ENCODE data around the gene SULT4A1.

- TF ChIP-seq JUND (IDR thresholded peaks at IDR 0.05), result no peak
- TF ChIP-seq CTCF (IDR thresholded peaks at IDR 0.05; ENCODE audit: low read depth, low read length, missing input control), result no peak
- TF ChIP-seq ZBTB33 (IDR thresholded peaks at IDR 0.05), result no peak
- TF ChIP-seq ATF3 (IDR thresholded peaks at IDR 0.05), result no peak
- TF ChIP-seq SP1 (IDR thresholded peaks at IDR 0.05), result no peak
- no peak for TF ChIP-seq TAF1 (conservative IDR thresholded peaks at IDR 0.05)
- no peak for TF ChIP-seq RAD21 (IDR thresholded peaks at IDR 0.05)
Observed at GRCh38 chr22:43844560-43845545, 17.5 kb downstream of the SULT4A1 start.

Data from liver (tissue), 3 donors.